GM21576 (cell line): Measurements from ENCODE around the gene GAS2.
"Not testable (repeated sequence)": the region's sequence is repeated elsewhere in the genome, so short reads cannot be mapped to it uniquely, and the experiment has no call there.

Source experiments
- ATAC-seq: cut with Tn5 transposase; IDR thresholded peaks from one replicate; pipeline ENCODE4 v1.9.1; 2021; ENCODE audit warnings: mild to moderate bottlenecking, moderate library complexity; ENCODE audit not compliant: unreplicated experiment

The GAS2 gene

GRCh38 chr11:22666325-22666687, at the start of gene GAS2:
TSS of gene GAS2 (plus strand) at chr11:22666611. CDS start at chr11:22674870, 8,259 bp downstream.
- ATAC-seq = peak; percentile 9

- ATAC-seq = no peak
Observed at GRCh38 chr11:22617868-22618267, 48.5 kb upstream of the GAS2 start.

DNA sequence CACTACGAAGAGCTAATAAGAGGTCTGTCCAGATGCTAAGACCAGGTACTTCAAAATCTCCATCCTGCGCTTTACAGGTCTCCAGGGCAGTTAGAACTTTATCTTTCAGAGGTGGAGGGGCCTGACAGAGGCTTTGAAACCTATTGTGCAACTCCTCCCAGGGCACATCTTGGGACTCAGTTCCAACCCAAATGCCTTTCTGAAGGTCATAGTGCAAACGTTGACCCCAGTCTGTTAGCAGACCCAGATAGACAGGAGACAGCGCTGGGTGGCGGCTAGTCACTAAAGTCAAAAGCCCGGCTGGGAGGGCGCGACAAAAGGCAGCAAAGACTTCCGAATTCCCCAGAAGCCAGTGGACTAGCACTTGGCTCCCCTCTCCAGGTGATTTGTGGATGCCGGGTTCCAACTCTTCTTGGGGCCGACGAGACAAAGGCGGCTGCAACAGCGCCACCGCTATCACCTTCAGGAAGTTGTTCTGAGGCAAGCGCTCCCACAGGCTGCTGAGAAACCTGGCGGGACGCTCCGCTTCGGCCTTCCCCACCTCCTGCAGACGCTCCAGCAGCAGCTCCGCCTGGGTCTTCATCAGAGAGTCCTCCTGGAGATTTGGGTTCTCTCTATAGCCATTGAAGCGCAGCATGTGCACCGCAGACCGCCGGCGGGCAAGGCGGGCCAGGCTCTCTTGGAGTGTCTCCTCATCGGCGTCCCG, 41.5 kb upstream of the GAS2 start:
- peak; percentile 56 for ATAC-seq

- ATAC-seq = peak; percentile 97
Observed at GRCh38 chr11:22625448-22626287, 40.7 kb upstream of the GAS2 start, which contains the start of gene FANCF. TSS of gene FANCF (minus strand) at chr11:22625823. CDS start at chr11:22625810, 13 bp downstream.

DNA sequence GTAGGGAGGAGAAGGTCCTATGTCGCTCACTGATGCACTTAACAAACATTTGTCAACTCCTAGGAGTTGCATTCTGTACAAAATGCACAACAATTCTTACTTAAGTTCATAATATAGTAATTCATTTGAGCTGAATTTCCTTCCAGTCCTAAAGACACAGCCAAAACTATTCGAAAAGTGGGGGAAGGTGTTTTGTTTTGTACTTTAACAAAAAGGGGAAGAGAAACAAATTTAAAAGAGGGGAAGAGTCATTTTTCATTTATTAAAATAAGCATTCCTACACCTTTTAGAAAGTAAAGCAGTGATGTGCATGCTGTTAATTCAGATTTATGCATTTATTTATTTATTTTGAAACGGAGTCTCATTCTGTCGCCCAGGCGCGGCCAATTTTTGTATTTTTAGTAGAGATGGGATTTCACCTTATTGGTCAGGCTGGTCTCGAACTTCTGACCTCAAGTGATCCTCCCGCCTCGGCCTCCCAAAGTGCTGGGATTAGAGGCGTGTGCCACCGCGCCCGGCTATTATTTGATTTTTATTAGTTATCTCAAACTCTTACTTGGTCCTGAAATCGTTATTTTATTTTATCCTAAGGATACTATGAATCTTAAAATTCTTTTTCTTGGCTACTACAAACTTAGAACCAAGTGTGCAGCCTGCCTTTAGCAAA, 39.7 kb upstream of the GAS2 start:
- ATAC-seq = no peak

DNA sequence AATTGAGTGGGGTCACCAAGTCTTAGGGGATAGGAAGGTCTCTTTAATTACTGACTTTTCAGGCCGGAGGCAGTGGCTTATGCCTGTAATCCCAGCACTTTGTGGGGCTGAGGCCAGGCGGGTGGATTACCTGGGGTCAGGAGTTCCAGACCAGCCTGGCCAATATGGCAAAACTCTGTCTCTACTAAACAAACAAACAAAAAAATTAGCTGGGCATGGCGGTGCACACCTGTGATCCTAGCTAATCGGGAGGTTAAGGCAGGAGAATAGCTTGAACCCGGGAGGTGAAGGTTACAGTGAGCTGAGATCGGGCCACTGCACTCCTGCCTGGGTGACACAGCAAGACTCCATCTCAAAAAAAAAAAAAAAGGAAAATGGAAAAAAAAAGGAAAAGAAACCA, 39.0 kb upstream of the GAS2 start:
- no peak for ATAC-seq

DNA sequence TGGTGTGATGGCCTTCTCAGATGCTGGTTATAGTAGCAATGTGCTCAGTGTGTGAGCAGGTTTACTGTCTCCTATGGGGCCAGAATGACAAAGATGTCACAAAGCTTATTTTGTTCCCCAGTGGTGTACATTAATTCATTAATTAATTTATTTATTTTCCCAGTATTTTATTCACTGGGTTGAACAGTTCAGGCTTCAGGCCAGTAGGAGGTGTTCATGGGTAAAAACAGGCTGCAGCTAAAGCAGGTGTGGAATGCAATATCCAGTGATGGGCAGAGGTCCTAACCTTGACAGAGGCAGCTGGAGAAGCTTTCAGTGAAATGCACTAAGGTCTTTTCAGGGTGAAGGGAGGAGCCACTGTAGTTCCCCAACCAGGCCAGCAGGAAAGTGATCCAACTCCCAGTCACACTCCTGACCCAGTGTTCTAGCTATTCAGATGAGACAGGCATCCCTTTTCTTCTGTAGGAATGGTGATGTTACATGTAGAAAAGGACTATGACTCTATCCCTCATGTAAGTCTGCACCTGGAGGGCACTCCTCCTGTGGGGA, 33.0 kb upstream of the GAS2 start:
- ATAC-seq = no peak

DNA sequence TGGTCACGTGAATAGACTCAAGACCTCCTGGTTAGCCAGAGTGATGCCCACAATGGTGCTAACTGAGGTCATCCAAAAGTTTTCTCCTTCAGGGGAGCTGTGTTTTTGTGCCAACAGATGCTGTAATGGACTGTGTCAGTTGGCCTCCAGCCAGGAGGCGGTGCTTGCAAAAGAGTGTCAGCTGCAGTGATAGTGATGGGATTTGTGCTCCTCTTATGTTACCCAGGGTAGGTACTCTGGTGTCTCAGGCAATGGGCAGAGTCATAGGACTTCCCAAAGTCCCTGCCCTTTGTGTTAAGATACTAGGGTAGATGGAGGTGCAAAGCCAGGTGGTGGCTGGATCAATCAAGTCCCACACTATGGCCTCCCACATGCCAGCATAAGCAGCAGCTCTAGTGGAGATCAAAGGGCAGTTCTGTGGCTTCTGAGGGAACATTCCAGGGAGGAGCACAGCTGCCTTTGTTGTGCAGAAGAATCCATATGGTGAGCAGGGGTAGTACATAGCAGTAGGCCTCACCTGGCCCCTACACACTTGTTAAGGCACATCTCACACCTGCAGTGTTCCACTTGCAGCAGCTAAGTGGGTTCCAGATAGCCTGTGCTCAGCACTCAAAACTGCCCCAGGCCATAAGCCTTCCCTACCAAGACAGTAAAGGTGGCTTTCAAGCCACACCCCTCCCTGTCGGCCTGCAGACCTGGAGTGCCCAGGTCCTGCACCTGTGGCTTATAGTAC, 31.3 kb upstream of the GAS2 start:
- no peak for ATAC-seq

GRCh38 chr11:22635689-22636088, 30.7 kb upstream of the GAS2 start:
- ATAC-seq = no peak

DNA sequence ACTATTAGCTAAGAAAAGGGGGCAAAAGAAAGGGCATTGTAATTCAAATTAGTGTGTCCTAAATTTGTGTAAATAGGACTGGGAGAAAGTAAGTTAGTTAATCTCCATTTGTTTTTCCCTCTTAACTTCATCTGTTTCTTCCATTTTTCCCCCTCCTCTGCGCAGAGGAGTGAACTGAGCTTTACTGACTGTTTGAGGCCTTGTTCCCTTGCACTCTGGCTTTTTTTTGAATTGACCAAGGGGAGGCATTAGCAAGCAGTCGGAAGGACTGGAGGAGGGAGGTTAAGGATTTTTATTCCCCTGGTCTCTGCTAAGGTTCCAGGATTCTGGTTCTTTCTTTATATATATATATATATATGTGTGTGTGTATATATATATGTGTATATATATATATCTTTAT, 25.5 kb upstream of the GAS2 start:
- no peak for ATAC-seq

- ATAC-seq = no peak
Observed at GRCh38 chr11:22641559-22641958, 24.9 kb upstream of the GAS2 start.

- not testable (repeated sequence) for ATAC-seq
Observed at GRCh38 chr11:22652346-22652745, 14.1 kb upstream of the GAS2 start.

DNA sequence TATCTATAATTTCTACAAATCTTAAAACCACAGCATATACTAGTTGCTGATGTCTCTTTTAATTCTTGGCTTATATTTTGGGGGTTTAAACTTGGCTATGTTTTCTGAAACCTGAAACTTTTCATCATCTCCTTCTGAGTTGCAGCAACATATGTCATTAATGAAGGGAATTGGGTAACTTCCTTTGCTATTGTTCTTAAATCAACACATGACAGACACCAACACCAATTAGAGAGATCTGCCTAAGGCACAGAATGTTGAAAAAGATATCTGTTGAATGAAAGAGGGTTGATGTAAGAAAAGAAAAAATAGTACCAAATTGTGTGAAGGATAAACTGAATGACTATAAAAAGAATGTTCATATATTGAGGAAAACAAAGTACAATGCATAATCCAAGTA, 10.3 kb upstream of the GAS2 start:
- ATAC-seq = no peak

- ATAC-seq = peak; percentile 98
Observed at GRCh38 chr11:22657101-22657694, 9.2 kb upstream of the GAS2 start.

DNA sequence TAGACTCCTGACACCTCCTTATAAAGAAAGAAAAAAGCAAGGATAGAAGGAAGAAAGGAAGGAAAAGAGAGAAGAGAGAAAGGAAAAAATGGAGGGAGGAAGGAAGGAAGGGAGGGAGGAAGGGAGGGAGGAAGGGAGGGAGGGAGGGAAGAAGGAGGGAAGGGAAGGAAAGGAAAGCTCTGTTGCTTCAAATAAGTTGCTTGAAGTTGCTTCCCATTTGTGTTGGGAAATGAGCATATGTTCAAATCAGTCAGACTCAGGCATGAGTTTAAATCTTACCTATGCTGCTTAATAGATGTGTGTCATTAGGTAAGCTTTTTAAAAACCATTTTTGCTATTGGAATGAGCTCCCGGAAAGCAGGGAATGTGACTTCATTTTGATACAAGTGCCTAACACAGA, 6.6 kb upstream of the GAS2 start:
- ATAC-seq = no peak

GRCh38 chr11:22666688-22667439, 453 bp downstream of the GAS2 start:
- ATAC-seq = peak; percentile 46

DNA sequence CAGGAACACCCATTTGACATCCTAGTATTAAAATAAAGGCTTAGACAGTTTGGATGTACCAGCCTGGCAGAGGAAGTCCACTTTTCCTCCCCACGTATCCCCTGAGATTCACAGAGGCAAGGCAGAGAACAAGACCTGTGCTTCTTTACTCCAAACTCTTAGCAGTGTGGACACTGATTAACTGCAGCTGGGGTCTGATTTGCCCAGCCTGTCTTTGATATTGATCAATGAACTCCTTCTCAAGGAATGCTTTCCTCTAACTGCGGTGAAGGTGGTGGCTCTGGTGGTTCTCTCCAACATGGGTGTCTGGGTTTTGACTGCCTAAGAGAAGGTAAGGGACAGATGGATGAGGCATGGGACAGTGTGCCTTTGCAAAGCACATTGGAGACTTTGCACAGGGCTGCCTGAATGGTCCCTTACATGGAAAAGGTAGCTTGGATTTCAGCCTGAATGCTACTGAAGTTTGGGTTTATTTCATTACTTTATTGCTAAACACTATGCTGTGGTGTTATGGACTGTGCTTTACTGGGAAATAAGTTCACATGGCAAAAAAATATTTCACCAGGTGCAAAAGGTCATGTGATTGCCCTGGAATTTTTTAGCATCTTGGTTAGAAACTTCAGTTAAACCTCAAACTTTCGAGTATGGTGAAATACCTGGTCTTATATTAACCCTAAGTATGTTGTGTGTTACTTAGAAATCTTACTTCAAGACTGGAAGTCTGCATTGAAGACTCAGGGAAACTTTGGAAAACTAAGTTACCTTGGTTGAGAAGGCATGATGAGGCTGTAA, 1.8 kb downstream of the GAS2 start:
- no peak for ATAC-seq

DNA sequence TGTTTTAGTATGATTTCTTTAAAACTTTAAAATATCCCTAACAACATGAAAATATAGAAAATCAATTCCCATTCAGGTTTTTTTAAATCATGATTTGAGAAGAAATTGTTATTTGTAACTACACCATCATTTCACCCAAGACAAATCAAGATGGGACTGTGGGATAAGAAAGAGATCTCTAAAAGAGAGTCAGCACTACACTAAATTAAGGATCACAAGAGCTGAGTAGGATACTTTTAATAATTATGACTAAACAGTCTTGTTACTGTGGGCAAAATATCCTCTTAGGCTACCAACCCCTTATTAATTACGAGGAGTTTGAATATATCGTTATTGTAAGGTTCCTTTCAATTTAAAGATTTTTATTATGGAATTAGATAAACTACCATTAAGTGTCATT, 3.0 kb downstream of the GAS2 start:
- ATAC-seq = no peak

GRCh38 chr11:22670830-22671229, 4.4 kb downstream of the GAS2 start:
- ATAC-seq = peak; percentile 39
